Fibroblast of mammary gland (primary cell): ENCODE results near the gene VAMP5.
"Not testable (repeated sequence)": the region's sequence is repeated elsewhere in the genome, so short reads cannot be mapped to it uniquely, and the experiment has no call there.

Experiments used
- DNase-seq: peaks from one replicate; pipeline ENCODE4 v3.0.0-alpha.2; 2010; ENCODE audit warnings: low read depth
- H3K4me3 ChIP-seq: 2 replicates; pipeline ENCODE4 v1.5.1; 2011; ENCODE audit warnings: low read depth, mild to moderate bottlenecking, low read length, moderate library complexity; ENCODE audit not compliant: control insufficient read depth
- TF ChIP-seq, protein P1 (sequence below): conservative IDR thresholded peaks from 2 replicates; pipeline ENCODE4 v1.5.1; 2011; ENCODE audit warnings: low read depth, low read length, inconsistent platforms; ENCODE audit not compliant: control insufficient read depth, insufficient read depth

The VAMP5 gene

GRCh38 chr2:85607268-85608215 is 23.3 kb downstream of the VAMP5 start:
- no peak overlapping the region for H3K4me3 ChIP-seq
- no peak for DNase-seq
- TF ChIP-seq, protein P1, sequence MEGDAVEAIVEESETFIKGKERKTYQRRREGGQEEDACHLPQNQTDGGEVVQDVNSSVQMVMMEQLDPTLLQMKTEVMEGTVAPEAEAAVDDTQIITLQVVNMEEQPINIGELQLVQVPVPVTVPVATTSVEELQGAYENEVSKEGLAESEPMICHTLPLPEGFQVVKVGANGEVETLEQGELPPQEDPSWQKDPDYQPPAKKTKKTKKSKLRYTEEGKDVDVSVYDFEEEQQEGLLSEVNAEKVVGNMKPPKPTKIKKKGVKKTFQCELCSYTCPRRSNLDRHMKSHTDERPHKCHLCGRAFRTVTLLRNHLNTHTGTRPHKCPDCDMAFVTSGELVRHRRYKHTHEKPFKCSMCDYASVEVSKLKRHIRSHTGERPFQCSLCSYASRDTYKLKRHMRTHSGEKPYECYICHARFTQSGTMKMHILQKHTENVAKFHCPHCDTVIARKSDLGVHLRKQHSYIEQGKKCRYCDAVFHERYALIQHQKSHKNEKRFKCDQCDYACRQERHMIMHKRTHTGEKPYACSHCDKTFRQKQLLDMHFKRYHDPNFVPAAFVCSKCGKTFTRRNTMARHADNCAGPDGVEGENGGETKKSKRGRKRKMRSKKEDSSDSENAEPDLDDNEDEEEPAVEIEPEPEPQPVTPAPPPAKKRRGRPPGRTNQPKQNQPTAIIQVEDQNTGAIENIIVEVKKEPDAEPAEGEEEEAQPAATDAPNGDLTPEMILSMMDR = no peak

DNA sequence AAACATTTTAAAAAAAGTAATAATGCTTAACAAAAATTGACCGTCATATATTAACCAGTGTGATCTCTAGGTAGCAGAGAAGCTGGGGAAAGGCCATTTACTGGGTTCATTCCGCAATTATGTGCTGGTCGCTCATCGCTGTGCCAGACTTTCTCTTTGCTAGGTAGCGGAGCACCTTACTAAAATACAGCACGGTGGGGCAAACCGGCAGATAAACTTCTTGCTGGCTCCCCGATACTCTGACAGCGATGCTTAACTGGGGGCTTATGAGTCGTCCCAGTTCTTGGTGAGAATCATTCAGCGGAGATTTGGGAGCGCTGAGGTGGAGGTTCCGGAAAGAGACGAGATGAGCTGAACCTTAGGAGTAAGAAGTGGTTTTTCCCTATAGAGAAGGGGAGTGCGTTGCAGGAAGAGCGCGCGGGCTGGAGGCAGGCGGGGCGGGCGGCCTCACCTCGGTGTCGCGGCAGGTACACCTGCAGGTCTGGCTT is 27.0 kb downstream of the VAMP5 start:
- TF ChIP-seq, protein P1 = no peak
- no peak for DNase-seq
- H3K4me3 ChIP-seq = peak overlapping the region; percentile 67

- peak; percentile 78 for DNase-seq
- H3K4me3 ChIP-seq = peak within 1 kb of the TSS; percentile 67
- TF ChIP-seq, protein P1 = no peak
Observed at GRCh38 chr2:85611705-85612587, 27.7 kb downstream of the VAMP5 start, which contains the start of gene C2orf68. TSS of gene C2orf68 (minus strand) at chr2:85612066. CDS start at chr2:85611984, 82 bp downstream.

DNA sequence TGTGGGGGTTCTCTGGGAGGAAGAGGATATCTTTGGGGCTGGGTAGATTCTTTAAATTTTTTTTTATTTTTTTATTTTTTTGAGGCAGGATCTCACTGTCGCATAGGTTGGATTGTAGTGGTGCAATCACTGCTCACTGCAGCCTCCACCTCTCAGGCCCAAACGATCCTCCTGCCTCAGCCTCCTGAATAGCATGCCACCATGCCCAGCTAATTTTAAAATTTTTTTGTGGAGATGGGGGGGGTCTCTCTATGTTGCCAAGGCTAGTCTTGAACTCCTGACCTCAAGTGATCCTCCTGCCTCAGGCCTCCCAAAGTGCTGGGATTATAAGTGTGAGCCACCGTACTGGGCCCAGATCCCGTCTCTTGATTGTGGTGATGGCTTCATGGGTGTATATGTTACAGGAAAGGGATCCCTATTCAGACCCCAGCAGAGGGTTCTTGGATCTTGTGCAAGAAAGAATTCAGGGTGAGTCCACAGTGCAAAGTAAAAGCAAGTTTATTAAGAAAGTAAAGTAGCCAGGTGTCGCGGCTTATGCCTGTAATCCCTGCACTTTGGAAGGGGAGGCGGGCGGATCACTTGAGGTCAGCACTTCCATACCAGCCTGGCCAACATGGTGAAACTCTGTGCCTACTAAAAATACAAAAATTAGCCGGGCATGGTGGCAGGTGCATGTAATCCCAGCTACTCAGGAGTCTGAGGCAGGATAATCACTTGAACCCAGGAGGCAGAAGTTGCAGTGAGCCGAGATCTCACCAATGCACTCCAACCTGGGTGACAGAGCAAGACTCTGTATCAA is 29.7 kb downstream of the VAMP5 start:
- TF ChIP-seq, protein P1 = no peak
- H3K4me3 ChIP-seq = no peak overlapping the region
- DNase-seq = no peak

DNA sequence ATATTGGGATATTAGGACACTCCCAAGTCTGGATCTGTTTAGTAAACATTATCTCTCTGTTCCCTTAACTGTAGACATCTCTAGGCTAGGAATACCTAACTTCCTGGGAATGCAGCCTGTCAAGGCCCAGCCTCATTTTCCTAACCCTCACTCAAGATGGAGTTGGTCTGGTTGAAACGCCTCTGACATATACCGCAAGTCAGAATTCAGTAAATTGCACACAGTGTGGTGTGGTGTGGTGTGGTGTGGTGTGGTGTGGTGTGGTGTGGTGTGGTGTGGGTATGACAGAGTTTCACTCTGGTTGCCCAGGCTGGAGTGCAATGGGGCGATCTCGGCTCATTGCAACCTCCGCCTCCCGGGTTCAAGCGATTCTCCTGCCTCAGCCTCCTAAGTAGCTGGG is 30.5 kb downstream of the VAMP5 start:
- not testable (repeated sequence) for DNase-seq

GRCh38 chr2:85615413-85615728 is 31.1 kb downstream of the VAMP5 start:
- TF ChIP-seq, protein P1 = no peak
- no peak for DNase-seq
- H3K4me3 ChIP-seq = no peak overlapping the region

More for the DNA sequence above, 30.5 kb downstream of the VAMP5 start:
- H3K4me3 ChIP-seq = not testable (repeated sequence)

DNA sequence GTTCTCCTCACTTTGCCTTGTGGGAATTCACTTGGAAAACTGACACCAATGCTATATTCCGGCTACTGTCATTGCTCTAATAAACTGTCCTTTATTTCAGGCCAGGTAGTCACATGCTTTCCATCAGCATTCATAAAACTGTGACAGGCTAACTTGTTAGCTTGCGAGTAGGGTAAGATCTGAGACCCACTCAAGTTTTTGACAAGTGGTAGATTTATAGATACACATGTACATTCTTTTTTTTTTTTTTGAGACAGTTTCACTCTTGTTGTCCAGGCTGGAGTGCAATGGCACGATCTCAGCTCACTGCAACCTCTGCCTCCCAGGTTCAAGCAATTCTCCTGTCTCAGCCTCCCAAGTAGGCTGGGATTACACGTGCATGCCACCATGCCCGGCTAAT is 33.5 kb downstream of the VAMP5 start:
- H3K4me3 ChIP-seq, DNase-seq: not testable (repeated sequence)
